Measurements from ENCODE around the gene PPP2R2C.

DNA sequence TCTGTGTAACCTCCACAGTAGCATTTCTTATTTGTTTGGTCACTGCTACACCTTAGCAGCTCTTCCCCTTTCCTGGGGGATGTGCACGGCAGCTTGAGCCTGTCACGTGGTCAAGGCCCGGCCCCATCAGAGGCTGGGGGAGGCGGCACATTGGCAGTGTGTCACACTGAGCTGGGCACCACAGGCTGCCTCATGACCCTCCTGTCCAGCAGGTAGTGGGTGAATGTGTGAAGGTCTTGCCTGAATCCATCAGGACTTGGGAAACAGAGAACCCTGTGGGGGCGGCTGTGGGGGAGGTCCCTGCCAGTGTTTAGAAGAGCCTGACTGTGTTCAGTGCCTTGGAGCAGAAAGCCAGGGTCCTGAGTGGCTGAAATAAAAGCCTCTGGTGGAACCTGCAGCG is 169.5 kb downstream of the PPP2R2C start:
- TF ChIP-seq EZH2 (IDR thresholded peaks at IDR 0.05; ENCODE audit: low read length, missing control alignments): no peak
- TF ChIP-seq, protein P1, sequence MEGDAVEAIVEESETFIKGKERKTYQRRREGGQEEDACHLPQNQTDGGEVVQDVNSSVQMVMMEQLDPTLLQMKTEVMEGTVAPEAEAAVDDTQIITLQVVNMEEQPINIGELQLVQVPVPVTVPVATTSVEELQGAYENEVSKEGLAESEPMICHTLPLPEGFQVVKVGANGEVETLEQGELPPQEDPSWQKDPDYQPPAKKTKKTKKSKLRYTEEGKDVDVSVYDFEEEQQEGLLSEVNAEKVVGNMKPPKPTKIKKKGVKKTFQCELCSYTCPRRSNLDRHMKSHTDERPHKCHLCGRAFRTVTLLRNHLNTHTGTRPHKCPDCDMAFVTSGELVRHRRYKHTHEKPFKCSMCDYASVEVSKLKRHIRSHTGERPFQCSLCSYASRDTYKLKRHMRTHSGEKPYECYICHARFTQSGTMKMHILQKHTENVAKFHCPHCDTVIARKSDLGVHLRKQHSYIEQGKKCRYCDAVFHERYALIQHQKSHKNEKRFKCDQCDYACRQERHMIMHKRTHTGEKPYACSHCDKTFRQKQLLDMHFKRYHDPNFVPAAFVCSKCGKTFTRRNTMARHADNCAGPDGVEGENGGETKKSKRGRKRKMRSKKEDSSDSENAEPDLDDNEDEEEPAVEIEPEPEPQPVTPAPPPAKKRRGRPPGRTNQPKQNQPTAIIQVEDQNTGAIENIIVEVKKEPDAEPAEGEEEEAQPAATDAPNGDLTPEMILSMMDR (conservative IDR thresholded peaks at IDR 0.05 in 1 of 2, IDR thresholded peaks at IDR 0.05 in 1 of 2; ENCODE audit: low read depth in 1 of 2, low read length in 2 of 2): no peak
